GM08714 (cell line): ENCODE results near the gene RALA.

Experiments
- H3K4me3 ChIP-seq: fragments of 200-500 bp; sonication (Bioruptor generic); 2 replicates; pipeline ENCODE4 v1.5.1; 2014; ENCODE audit warnings: mild to moderate bottlenecking, low read length, inconsistent platforms
- ZNF274 ChIP-seq: IDR thresholded peaks from 2 replicates; pipeline ENCODE4 v1.6.1; 2012; ENCODE audit warnings: mild to moderate bottlenecking, low read depth, low read length

RALA gene

GRCh38 chr7:39623047-39623731, at the start of gene RALA:
TSS of gene RALA (plus strand) at chr7:39623572. CDS start at chr7:39686668, 63,096 bp downstream.
- TF ChIP-seq ZNF274: no peak
- H3K4me3 ChIP-seq: peak within 1 kb of the TSS; percentile 83

- no peak for TF ChIP-seq ZNF274
- H3K4me3 ChIP-seq: no peak overlapping the region
Observed at GRCh38 chr7:39574673-39575349, 48.6 kb upstream of the RALA start.

- TF ChIP-seq ZNF274: no peak
- H3K4me3 ChIP-seq: no peak overlapping the region
Observed at GRCh38 chr7:39577229-39577874, 46.0 kb upstream of the RALA start.

GRCh38 chr7:39580149-39580874, 43.1 kb upstream of the RALA start:
- no peak overlapping the region for H3K4me3 ChIP-seq

GRCh38 chr7:39582536-39582935, 40.8 kb upstream of the RALA start:
- H3K4me3 ChIP-seq: no peak overlapping the region
- TF ChIP-seq ZNF274: no peak

More at GRCh38 chr7:39580149-39580874, 43.1 kb upstream of the RALA start:
- TF ChIP-seq ZNF274: no peak

GRCh38 chr7:39583539-39583938, 39.8 kb upstream of the RALA start:
- TF ChIP-seq ZNF274: no peak

GRCh38 chr7:39587393-39587792, 36.0 kb upstream of the RALA start:
- TF ChIP-seq ZNF274: no peak
- no peak overlapping the region for H3K4me3 ChIP-seq

More at GRCh38 chr7:39583539-39583938, 39.8 kb upstream of the RALA start:
- H3K4me3 ChIP-seq: no peak overlapping the region

- H3K4me3 ChIP-seq: no peak overlapping the region
Observed at GRCh38 chr7:39588416-39588815, 35.0 kb upstream of the RALA start.

GRCh38 chr7:39589323-39590111, 33.9 kb upstream of the RALA start:
- no peak for TF ChIP-seq ZNF274
- no peak overlapping the region for H3K4me3 ChIP-seq

More at GRCh38 chr7:39588416-39588815, 35.0 kb upstream of the RALA start:
- no peak for TF ChIP-seq ZNF274

- TF ChIP-seq ZNF274: no peak
Observed at GRCh38 chr7:39592586-39592985, 30.8 kb upstream of the RALA start.

GRCh38 chr7:39594988-39595620, 28.3 kb upstream of the RALA start:
- H3K4me3 ChIP-seq: no peak overlapping the region

More at GRCh38 chr7:39592586-39592985, 30.8 kb upstream of the RALA start:
- H3K4me3 ChIP-seq: no peak overlapping the region

GRCh38 chr7:39602351-39602750, 21.0 kb upstream of the RALA start:
- no peak for TF ChIP-seq ZNF274
- H3K4me3 ChIP-seq: no peak overlapping the region

More at GRCh38 chr7:39594988-39595620, 28.3 kb upstream of the RALA start:
- TF ChIP-seq ZNF274: no peak

GRCh38 chr7:39603924-39604323, 19.4 kb upstream of the RALA start:
- TF ChIP-seq ZNF274: no peak
- H3K4me3 ChIP-seq: no peak overlapping the region
